Activated B cell treated with CpG ODN at 0.5 μM for 24 hours (primary cell): ENCODE measurements around the gene NFIA. TPM values are rescaled to one million over a fixed set of nuclear protein-coding genes. Genes with fewer than 3 reads are reported as not detected.
"Not testable (repeated sequence)": the region's sequence is repeated elsewhere in the genome, so short reads cannot be mapped to it uniquely, and the experiment has no call there.

Experiments used
- ATAC-seq: fragments of 200-7000 bp; cut with Tn5 transposase; one replicate; pipeline ENCODE4 v1.10.0; 2021; ENCODE audit warnings: low read depth, mild to moderate bottlenecking, moderate library complexity
- CTCF ChIA-PET: fragments of 350-600 bp; sonication (Branson Sonifier 250); formaldehyde crosslinking; loops from one replicate; lab custom pipeline; 2021; ENCODE audit warnings: antibody characterized with exemption; lab: Charles Lee
- POLR2A ChIA-PET: fragments of 350-600 bp; sonication (Branson Sonifier 250); formaldehyde crosslinking; loops from one replicate; lab custom pipeline; 2021; ENCODE audit warnings: antibody characterized with exemption; lab: Charles Lee
- DNase-seq: peaks from one replicate; pipeline ENCODE4 v3.0.0; 2022
- H3K27ac Mint-ChIP-seq: one replicate; pipeline ENCODE4 v1.8.0; 2020; ENCODE audit warnings: mixed read lengths
- H3K27me3 Mint-ChIP-seq: one replicate; pipeline ENCODE4 v1.8.0; 2021; ENCODE audit warnings: mixed read lengths
- H3K36me3 Mint-ChIP-seq: one replicate; pipeline ENCODE4 v1.8.0; 2021; ENCODE audit warnings: low read depth, mixed read lengths
- H3K4me1 Mint-ChIP-seq: one replicate; pipeline ENCODE4 v1.8.0; 2021; ENCODE audit warnings: mixed read lengths
- H3K4me3 Mint-ChIP-seq: one replicate; pipeline ENCODE4 v1.8.0; 2020; ENCODE audit warnings: mild to moderate bottlenecking, mixed read lengths
- H3K9me3 Mint-ChIP-seq: one replicate; pipeline ENCODE4 v1.8.0; 2020; ENCODE audit warnings: mixed read lengths
- CTCF ChIP-seq: fragments of 200-600 bp; IDR thresholded peaks from one replicate; pipeline ENCODE4 v1.8.0; 2022; ENCODE audit warnings: antibody characterized with exemption, mild to moderate bottlenecking
- intact Hi-C: fragments of 100-400 bp; cut with micrococcal nuclease; formaldehyde crosslinking; loops from one replicate; pipeline ENCODE4 v1.15.1; 2024
- total RNA-seq: library from RNA; stranded (reverse); gene quantifications from 2 replicates; pipeline ENCODE4 v1.2.3, GENCODE V29; 2022

Gene NFIA
- total RNA-seq, 1 donor from 2014 or later = 0.13 TPM

GRCh38 chr1:61273167-61273705, 190.9 kb downstream of the NFIA start:
- H3K4me3 Mint-ChIP-seq = no peak overlapping the region
- H3K9me3 Mint-ChIP-seq = no peaks in the 10 kb centered on the region
- CTCF ChIA-PET = no interaction called here
- no peaks in the 10 kb centered on the region for H3K36me3 Mint-ChIP-seq
- no peak for TF ChIP-seq CTCF
- ATAC-seq (no peak), DNase-seq (no peak)
- no peaks in the 10 kb centered on the region for H3K4me1 Mint-ChIP-seq
- H3K27ac Mint-ChIP-seq = no peak overlapping the region
- POLR2A ChIA-PET = no interaction called here
- intact Hi-C loops = no loop called here
- no peaks in the 10 kb centered on the region for H3K27me3 Mint-ChIP-seq

GRCh38 chr1:61273861-61274260, 191.5 kb downstream of the NFIA start:
- Mint-ChIP-seq H3K4me3 (no peak overlapping the region), H3K27ac (no peak overlapping the region), H3K4me1 (no peaks in the 10 kb centered on the region), H3K36me3 (no peaks in the 10 kb centered on the region), H3K27me3 (no peaks in the 10 kb centered on the region), H3K9me3 (no peaks in the 10 kb centered on the region)
- POLR2A ChIA-PET = no interaction called here
- no peak for DNase-seq
- intact Hi-C loops = no loop called here
- TF ChIP-seq CTCF = no peak
- CTCF ChIA-PET = no interaction called here
- no peak for ATAC-seq

- peaks cover 7% of the 10 kb centered on the region for H3K4me1 Mint-ChIP-seq
- H3K4me3 Mint-ChIP-seq = no peak overlapping the region
- intact Hi-C loops = no loop called here
- no peaks in the 10 kb centered on the region for H3K36me3 Mint-ChIP-seq
- POLR2A ChIA-PET = no interaction called here
- no peak overlapping the region for H3K27ac Mint-ChIP-seq
- CTCF ChIA-PET = no interaction called here
- DNase-seq (no peak), ATAC-seq (no peak)
- H3K9me3 Mint-ChIP-seq = no peaks in the 10 kb centered on the region
- no peaks in the 10 kb centered on the region for H3K27me3 Mint-ChIP-seq
- no peak for TF ChIP-seq CTCF
Observed at GRCh38 chr1:61274939-61275338, 192.6 kb downstream of the NFIA start.

GRCh38 chr1:61276246-61276645, 193.9 kb downstream of the NFIA start:
- Mint-ChIP-seq H3K4me1 (peaks cover 10% of the 10 kb centered on the region), H3K9me3 (no peaks in the 10 kb centered on the region), H3K27me3 (peaks cover 1% of the 10 kb centered on the region), H3K27ac (no peak overlapping the region), H3K36me3 (no peaks in the 10 kb centered on the region), H3K4me3 (no peak overlapping the region)
- TF ChIP-seq CTCF = no peak
- intact Hi-C loops = no loop called here
- ATAC-seq (no peak), DNase-seq (no peak)
- CTCF ChIA-PET = no interaction called here
- POLR2A ChIA-PET = no interaction called here

- peaks cover 1% of the 10 kb centered on the region for H3K27me3 Mint-ChIP-seq
- ATAC-seq = no peak
Observed at GRCh38 chr1:61277121-61277690, 194.8 kb downstream of the NFIA start.

GRCh38 chr1:61278503-61278902, 196.1 kb downstream of the NFIA start:
- H3K36me3 Mint-ChIP-seq, H3K27me3 Mint-ChIP-seq, H3K4me3 Mint-ChIP-seq, DNase-seq, CTCF ChIA-PET, H3K27ac Mint-ChIP-seq, H3K4me1 Mint-ChIP-seq, POLR2A ChIA-PET, H3K9me3 Mint-ChIP-seq, intact Hi-C loops, ATAC-seq: not testable (repeated sequence)

More at GRCh38 chr1:61277121-61277690, 194.8 kb downstream of the NFIA start:
- no peaks in the 10 kb centered on the region for H3K36me3 Mint-ChIP-seq
- no peaks in the 10 kb centered on the region for H3K9me3 Mint-ChIP-seq
- ChIA-PET CTCF (no interaction called here), POLR2A (no interaction called here)
- TF ChIP-seq CTCF = no peak
- intact Hi-C loops = no loop called here
- H3K4me1 Mint-ChIP-seq = peaks cover 10% of the 10 kb centered on the region
- H3K27ac Mint-ChIP-seq = no peak overlapping the region
- no peak for DNase-seq
- H3K4me3 Mint-ChIP-seq = no peak overlapping the region
